Measurements from ENCODE around the gene HPCAL1.
A peak's percentile ranks its signal among the peaks of the same experiment; 100 is the strongest.
"Not testable (repeated sequence)": the region's sequence is repeated elsewhere in the genome, so short reads cannot be mapped to it uniquely, and the experiment has no call there.

Gene HPCAL1

DNA sequence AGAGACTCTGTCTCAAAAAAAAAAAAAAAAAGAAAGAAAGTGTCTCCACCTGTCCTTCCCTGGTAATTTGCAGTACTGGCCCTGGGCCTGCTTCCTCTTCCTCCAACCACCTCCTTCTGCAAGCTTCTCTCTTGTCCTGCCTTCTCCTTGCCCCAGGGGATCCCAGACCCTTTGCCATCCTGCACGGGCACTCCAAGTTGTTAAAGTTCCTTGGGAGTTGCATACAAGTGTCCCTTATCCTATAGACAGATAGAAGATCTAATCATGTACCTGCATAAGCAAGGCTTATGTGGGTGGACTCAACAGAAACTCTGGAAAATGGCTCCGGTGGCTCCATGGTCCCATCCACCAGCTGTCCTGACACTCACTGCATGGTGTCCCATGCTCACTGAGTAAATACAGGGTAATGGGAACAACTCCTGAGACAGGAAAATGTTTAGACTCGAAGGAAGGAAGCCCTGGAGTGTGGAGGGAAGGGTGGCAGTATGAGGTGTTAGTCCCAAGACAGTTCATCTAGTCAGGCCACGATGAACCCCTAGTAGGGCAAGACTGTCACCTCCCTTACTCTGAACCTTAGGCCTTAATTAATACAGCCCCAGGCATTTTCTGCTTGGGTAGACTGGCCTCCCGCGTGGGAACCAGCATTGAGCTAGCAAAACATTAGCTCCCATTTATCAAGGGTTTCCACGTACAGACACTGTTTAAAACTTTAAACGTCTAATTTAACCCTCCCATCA lies 128.3 kb downstream of the HPCAL1 start:
- DNase-seq = no peak

DNA sequence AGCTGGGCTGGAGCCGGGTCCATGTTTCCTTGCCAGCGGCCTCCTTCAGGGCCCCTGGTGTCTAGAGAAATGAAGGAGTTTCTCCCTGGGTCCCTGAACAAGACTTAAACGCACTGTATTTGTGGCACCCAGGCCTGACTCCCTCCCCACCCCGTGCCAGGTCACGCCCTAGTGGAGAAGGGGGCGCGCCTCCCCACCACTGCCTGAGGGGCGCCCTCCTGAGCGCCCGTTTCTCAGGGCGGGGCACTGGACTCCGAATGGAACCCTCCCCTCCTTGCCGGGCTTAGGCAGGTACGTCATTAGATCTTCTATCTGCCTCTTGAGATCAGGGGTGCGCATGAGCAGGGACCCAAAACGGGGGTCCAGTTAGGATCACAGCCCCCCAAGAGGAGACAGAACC lies 129.1 kb downstream of the HPCAL1 start:
- DNase-seq = no peak

DNA sequence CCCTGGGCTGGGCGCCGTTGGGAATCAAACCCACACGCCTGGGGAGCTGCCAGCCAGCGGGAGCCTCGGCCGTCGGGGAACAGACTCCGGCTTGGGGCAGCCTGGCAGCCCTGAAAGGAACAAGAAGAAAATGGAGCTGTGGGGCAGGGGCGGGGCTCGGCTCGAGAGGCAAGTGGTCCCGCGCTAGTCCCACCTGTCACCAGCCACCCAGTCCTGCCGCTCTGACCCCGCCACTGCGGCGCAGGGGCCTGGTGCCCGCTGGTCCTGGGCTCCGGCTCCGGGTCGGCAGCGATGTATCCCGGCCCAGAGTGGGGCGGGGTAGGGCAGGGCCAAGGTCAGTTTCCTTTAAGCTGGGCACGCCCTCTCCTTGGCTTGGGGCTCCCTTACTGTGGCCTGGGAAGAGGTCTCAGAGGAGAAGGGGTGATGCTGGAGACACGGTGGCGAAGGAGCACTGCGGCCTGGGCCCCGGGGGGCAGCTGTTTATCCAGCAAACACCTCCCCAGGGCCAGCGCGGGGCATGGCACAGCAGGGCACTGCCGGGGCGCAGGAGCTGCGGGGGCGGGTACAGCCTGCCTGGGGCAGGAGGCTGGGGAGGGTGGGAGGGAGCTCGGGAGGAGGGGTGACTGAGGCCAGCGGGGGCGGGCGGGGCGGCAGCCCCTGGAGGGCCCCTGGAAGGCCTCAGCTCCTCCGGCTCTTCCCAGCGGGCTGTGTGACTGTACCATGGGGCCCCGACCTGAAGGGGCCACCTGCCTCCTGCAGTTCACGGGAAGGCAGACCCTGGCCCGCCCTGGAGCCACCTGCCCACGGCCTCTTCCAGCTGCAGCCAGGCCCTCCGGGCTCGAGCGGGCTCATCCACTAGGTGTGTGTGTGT lies 129.8 kb downstream of the HPCAL1 start:
- DNase-seq = no peak

DNA sequence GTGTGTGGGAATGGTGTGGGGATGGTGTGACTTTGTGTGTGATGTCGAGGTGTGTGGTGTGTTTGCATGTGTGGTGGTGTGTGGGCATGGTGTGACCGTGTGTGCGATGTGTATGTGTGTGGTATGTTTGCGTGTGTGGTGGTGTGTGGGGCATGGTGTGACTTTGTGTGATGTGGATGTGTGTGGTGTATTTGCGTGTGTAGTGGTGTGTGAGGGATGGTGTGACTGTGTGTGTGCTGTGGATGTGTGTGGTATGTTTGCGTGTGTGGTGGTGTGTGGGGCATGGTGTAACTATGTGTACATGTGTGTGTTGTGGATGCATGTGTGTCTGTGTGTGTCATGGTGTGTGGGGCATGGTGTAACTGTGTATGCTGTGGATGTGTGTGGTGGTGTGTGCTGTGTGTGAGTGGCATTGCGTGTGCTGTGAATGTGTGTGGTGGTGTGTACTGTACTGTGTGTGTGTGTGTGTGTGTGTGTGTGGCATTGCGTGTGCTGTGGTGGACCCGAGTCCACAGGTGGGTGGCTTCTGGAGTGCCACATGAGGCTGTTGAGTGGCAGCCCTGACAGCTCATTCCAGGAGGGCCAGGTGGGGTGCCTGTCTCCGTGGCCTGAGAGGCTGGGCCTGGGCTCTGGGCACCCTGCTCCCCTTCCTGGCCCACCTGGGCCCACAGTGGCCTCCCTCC lies 130.7 kb downstream of the HPCAL1 start:
- DNase-seq = no peak

DNA sequence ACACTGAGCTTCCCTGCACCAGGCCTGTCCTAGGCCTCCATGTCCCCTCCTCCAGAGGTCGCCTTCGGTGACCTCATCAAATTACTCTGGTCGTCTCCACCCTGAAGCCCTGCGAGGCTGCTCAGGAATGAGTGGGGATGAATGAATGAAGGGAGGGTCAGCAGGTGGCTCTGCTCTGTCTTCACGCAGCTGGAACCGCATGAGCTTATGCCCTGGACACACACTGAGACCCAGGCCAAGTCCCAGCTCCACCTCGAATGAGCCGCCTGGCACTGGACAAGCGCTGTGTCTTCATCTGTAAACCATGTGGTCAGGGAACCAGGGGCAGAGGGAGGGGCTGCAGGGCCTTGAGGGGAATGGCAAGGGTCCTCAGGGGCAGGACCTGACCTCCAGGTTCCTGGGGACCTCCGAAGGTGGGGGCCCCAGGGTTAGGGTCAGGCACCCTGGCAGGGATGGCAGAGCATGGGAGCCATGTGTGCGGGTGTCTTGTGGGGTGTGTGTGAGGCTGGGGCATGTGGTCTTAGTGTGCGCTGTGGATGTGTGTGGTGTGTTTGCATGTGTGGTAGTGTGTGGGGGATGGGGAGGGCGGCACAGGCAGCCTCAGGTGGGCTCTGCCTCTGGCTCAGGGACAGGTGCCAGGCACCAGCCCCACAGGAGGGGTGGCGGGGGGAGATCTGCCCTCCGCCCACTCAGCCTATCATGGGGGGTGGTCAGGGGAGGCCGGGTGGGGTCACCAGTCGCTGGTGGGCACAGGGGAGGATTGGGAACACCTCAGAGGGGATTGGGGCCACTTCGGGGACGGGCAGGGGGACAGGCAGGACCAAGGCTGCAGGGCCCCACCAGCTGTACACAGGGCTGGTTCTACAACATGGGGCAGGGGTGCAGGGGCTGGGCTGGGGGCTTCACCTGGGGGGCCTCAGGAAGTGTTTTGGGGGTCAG lies 131.5 kb downstream of the HPCAL1 start:
- no peak for DNase-seq

DNA sequence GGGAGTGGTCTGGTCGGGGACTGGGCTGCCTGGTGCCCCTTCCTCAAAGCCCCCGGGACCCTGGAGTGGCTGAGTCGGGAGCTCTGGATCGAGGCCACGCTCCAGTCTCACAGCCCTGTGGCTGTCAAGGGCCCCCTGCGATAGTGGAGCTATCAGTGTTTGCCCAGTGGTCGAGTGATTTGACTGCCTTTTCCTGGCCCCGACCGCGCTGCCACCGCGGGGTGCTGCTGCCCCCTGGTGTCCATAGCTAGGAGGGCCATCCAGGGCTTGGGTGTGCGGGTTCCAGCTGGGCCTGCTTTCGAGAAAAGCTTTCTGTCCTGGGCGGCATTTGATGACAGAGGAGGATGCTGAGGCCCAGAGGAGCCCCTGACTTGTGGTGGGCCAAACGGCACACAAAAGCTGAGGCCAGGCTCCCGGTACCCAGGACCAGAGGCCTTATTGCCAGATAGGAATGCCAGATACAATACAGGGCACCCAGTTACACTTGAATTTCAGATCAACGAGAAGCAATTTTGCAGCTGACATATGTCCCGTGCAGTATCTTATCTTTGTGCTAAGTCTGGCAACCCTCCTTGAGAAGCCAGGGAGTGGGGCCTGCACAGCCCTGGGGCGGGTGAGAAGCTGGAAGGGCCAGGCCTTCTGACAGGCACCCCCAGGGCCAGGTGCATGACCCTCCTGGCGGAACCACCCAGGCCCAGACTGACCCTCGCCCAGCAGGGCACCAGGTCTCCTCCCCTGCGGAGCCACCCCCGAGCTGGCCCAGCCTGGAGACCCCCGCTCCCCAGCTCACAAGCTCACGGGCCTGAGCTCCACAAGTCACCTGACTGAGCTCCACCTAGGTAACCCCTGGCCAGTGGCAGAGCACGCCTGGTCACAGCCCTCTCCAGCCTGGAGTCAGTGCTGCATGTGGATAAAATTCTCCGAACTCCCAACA lies 132.4 kb downstream of the HPCAL1 start:
- DNase-seq = peak; percentile 70

DNA sequence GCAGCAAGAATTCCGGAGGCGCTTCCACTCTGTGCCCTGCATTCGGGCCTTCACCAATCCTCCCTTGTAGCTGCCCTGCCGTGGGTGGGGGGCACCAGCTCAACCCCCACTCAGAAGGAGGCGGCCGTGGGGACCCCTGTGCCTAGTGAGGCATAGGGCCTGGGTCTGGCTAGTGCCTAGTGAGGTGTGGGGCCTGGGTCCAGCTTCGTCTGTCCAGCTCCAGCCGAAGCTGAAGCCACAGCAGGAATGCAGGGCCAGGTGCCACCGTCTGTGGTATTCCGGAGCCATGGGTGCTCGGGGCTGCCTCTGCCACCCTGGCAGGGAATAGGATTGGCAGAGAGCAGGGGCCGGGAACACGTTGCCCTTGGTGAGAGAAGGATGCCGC lies 133.1 kb downstream of the HPCAL1 start:
- no peak for DNase-seq

DNA sequence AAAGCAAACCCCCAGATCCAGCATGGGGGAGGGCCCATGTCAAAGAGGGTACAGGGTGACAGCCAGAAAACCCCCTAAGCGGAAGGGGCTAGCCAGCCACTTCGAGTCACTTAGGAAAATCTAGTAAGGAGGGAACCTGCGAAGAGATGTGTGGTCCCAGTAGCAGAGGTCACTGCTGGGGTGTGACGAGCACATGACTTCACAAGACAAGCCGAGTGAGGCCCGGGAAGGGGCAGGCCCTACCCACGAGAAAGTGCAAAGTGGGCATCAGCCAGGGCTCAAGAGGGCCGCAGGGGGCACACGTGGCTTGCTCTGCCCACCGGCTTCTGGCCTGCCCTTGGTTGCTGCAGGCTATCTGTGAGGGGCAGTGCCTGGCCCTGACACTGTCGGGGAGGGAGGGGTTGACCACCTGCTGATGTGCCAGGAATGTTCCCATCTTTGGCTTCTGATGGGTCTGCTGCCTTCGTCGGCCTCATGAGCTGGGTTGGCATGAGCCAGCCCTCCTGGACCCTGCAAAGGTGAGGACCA lies 133.9 kb downstream of the HPCAL1 start:
- DNase-seq = no peak

DNA sequence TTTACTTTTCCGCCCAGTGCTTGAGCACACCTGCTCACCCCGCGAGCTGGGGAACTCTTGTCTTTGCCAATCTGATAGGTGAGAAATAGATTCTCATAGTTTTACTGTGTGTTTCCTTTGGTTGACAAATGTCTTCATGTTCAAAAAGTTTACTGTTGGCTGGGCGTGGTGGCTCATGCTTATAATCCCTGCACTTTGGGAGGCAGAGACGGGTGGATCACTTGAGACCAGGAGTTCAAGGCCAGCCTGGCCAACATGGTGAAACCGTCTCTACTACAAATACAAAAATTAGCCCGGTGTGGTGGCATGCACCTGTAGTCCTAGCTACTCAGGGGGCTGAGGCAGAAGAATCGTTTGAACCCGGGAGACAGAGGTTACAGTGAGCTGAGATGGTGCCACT lies 135.1 kb downstream of the HPCAL1 start:
- DNase-seq = no peak

DNA sequence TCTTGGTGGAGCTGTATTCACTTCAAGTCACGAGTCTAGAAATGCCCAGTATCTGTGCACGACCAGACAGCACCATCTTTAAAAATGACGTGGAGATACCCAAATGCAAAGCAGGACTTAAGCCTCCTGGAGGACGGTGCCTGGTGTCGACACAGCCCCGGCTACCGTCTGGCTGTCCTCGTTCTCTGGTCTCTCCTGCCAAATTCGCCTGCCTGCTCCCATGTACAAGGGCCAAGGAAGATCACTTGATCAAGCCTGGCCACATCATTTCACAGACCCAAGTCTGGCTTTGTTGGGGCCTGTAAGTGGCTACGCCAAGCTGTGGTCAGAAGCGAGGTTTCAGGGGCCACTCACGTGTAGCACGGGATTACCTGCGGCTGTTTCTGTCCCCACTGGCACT lies 136.0 kb downstream of the HPCAL1 start:
- DNase-seq = no peak

DNA sequence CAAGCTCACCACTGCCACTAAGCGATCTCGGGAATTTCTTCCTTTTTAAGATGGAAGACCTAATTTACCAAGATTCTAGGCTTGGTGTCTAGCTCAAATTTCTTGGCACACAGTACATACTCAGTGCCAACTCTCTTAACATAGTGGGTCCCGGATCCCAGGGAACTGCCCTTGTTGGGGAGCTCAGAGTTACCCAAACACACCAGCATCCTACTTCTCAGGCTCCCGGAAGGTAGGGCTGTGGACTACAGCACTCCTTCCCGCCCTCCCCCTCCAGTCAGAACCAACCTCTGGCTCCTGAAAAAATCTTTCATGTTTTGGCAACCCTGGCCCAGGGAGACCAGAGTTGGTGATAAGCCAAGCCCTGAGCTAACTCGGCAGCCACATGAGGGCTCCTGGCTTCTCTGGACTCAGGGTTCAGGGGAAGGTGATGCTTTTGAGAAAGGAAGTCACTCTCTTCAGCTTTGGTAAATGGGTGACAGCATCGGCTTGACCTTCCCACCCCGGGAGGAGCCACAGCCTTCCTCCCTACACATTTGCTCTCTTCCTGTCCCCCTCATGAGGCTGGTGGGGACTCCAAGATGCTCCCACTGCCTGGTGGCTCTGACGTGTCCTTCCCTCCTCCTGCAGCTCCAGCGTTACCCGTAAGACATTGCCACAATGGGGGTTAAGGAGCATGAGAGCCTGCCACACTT lies 136.6 kb downstream of the HPCAL1 start:
- DNase-seq = no peak

DNA sequence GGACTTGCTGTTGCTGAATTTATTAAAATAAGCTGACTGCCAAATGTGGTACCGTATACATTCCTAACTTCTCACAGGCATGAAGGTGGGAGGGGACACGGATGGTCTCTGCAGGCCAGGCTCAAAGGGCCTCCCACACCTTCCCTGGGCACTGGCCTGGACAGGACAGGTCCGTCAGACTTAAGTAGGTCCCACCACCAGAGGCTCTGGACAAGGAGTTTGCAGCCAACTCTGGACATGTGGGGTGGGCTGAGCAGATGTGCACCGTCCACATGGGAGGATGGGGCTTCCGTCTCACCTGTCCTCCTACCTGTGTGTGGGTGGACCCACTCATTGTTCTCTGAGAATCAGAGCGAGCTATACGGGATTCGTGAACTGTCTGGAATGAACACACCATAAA lies 137.3 kb downstream of the HPCAL1 start:
- DNase-seq = no peak

DNA sequence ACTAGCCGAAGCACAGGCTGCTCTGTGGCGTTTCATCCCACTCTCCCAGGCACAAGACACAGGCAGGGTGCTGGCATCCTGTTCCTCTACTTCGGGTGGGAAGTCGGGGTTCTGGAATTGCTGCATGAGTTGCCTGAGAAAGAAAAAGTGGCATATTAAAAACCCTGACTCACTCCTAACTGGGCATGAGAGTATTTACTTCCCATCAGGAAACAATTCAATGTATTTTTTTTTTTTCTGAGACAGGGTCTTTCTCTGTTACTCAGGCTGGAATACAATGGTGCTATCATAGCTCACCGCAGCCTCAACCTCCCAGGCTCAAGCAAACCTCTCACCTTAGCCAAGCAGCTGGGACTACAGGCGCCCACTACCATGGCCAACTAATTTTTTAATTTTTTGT lies 138.0 kb downstream of the HPCAL1 start:
- no peak for DNase-seq

DNA sequence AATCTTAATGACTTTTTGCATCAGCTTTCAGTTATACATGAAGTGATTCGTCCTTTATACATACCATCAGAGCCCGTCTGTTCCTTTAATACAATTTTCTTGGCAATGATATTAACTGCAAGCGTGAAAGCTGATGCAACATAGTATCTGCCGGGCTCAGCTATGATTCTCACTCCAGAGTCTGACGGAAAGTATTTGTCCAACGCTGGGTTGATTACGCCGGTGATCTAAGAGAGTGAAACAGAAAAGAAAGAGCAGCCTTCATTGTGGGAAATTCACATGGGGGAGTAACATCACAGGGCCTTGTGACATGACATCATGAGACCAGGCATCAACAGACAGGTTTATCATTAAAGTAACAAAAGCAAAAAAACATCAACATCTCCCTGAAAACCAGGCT lies 139.2 kb downstream of the HPCAL1 start:
- DNase-seq = no peak

DNA sequence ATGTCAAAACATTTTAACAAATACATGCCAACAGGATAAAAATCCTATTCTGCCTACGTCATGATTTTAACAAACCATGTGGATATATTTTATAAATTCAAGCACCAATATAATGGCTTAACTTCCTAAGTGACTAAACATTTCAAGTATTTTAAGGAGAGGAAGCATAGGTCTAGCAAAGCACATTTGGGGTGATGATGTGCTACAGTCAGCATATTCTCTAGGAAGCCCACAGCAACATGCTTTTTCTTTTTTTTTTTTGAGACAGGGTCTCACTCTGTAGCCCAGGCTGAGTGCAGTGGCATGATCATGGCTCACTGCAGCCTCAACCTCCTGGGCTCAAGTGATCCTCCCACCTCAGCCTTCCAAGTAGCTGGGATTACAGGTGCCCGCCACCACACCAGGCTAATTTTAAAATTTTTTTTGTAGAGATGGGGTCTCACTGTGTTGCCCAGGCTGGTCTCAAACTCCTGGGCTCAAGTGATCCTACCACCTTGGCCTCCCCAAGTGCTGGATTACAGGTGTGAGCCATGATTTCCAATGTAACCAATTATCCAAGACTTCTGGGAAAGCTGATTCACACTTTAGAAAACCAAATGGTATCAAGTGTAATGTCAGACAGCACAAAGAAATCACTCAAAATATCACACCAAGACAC lies 139.9 kb downstream of the HPCAL1 start:
- not testable (repeated sequence) for DNase-seq

DNA sequence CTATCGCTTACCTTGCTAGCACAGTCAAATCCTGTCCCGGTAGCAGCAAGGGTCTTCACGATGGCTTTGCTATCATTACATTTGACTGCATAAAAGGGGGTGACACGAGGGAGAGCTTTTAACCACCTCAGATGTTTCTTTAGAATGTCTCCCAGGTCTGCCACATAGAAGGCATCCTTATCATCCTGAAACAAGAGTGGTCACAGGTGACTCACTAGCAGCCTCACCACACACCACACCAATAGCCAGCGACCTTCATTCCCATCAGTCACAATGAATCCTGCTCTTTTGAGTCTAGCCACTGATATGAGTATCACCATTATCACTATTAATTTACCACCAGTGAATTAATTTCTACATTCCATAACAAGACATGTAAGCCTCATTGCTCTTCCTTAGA lies 141.8 kb downstream of the HPCAL1 start:
- DNase-seq = no peak

DNA sequence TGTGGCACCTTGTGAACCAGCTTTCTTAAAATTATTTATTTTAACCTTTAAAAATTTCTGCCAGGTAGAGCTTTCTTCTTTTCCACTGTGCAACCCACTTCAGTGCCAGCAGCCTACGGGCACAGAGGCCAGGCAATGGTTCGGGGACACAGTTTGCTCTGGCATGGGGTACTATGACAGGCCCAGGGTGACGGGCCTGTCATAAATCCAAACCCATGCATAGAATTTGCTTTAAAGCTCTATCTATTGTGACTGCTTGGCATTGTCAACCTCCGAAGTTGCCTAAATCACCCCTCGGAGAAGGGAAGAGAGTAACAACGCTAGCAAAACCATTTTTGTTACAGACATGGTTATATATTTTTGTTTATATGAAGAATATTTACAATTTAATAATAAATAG lies 143.9 kb downstream of the HPCAL1 start:
- DNase-seq = no peak

DNA sequence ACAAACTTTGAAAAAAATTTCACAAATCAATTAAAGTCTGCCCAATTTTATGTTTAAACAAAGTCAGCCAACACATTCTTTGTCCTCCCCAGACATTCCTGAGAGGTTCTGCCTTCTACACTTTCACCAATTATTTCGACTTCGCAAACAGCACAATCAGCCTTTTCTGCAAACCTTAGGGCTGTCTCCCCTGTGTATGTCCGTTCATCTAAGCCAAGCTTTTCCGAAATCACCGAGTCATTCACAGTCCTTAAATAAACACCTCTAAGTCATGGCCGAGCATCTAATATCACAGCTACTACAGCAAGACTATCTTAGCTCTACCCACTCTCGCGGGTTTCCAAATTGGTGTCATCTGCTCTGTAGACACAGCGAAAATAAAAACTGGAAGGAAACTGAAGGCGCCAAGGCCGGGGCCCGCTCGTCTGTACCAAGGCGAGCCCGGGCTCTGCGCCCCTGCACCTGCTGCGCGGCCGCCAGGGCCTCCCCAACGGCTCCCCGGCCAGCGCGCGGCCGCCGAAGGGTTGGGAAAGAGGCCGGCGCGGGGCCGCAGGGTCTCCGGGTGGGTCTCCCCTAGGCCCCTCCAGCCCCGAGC lies 144.7 kb downstream of the HPCAL1 start:
- peak; percentile 5 for DNase-seq

DNA sequence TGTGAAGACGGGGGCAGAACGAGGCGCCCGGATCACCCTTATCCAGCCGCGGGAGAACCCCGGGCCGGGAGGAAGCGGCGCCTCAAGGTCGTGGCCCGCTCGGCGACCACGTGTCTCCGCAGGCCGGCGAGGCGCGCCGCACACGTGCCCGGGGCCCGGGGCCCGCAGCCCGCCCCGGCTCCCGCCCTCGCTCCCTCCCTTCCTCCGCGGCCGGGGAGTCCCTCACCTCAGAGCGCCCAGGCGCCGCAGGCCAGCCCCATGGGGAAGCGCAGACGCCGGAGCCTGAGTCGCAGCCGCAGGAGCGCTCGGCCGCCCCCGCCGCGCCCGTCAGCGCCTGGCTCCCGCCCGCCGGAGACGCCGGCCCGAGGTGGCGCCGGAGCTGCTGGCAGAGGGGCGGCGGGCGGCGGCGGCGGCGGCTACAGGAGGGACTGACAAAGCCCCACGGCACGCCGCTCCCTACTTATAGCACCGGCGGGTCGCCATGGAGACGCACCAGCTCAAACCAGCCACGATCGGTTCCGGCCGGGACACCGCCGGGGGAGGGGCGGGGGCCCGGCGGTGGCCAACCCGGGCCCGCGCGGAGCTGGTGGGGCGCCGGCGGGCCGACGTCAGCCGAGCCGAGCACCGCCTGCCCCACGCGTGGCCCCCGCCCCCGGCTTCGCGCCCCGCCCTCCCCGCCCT lies 145.3 kb downstream of the HPCAL1 start, which contains the start of gene ODC1:
TSS of gene ODC1 (minus strand) at position 433 of the 681 bp plus-strand sequence. CDS start 3,295 bp downstream, outside the sequence.
- DNase-seq = peak; percentile 88
